H1 (cell line): ENCODE results near the gene SPACA7. TPM values are rescaled to one million over a fixed set of nuclear protein-coding genes. Genes with fewer than 3 reads are reported as not detected.

Source experiments
- CTCF ChIA-PET: fragments of 300-600 bp; sonication (Branson Sonifier 250); formaldehyde crosslinking; loops from one replicate; lab custom pipeline; 2021; ENCODE audit not compliant: partially characterized antibody; lab: Charles Lee
- POLR2A ChIA-PET: fragments of 300-600 bp; sonication (Branson Sonifier 250); formaldehyde crosslinking; loops from one replicate; lab custom pipeline; 2021; ENCODE audit warnings: inconsistent platforms; ENCODE audit not compliant: partially characterized antibody; lab: Charles Lee
- DNase-seq, 2 experiments: peaks; one replicate each; pipeline versions ENCODE4 v3.0.0 to v3.0.0-alpha.2; 2010 to 2022; ENCODE audit warnings: low spot score in 2 of 2, low read depth in 1 of 2, mixed read lengths in 1 of 2
- FAIRE-seq: peaks from 2 replicates; lab custom pipeline; 2011; peaks lifted over from hg19 to GRCh38; lab: Jason Lieb, UNC
- H2AFZ ChIP-seq: 2 replicates; pipeline ENCODE4 v1.8.1; 2012; ENCODE audit warnings: low read length, inconsistent platforms
- H2AK5ac ChIP-seq: 2 replicates; pipeline ENCODE4 v1.6.1; 2013; ENCODE audit warnings: low read depth, low read length
- H2BK120ac ChIP-seq: replicated peaks from 2 replicates; pipeline ENCODE3; 2013; ENCODE audit warnings: low read depth, low read length, inconsistent platforms
- H2BK12ac ChIP-seq: 2 replicates; pipeline ENCODE4 v1.6.1; 2013; ENCODE audit warnings: low read depth, low read length
- H2BK15ac ChIP-seq: 2 replicates; pipeline ENCODE4 v1.6.1; 2013; ENCODE audit warnings: low read length
- H2BK20ac ChIP-seq: 2 replicates; pipeline ENCODE4 v1.6.1; 2013; ENCODE audit warnings: low read length
- H2BK5ac ChIP-seq: 2 replicates; pipeline ENCODE4 v1.6.1; 2013; ENCODE audit warnings: low read depth, low read length
- H3K14ac ChIP-seq: 2 replicates; pipeline ENCODE4 v1.6.1; 2013; ENCODE audit warnings: inconsistent platforms; ENCODE audit not compliant: insufficient read length
- H3K18ac ChIP-seq: 2 replicates; pipeline ENCODE4 v1.6.1; 2013; ENCODE audit warnings: low read length; ENCODE audit errors: extremely low read depth
- H3K23ac ChIP-seq: 2 replicates; pipeline ENCODE4 v1.6.1; 2013; ENCODE audit warnings: inconsistent platforms; ENCODE audit not compliant: insufficient read length
- H3K23me2 ChIP-seq: 2 replicates; pipeline ENCODE4 v1.6.1; 2013; ENCODE audit warnings: low read depth, low read length
- H3K27ac ChIP-seq: 2 replicates; pipeline ENCODE4 v1.6.1; 2011; ENCODE audit warnings: low read depth, low read length, inconsistent platforms
- H3K27me3 ChIP-seq, 4 experiments: replicated peaks in 1 of 4; 1 replicate in 1 of 4; 2 replicates in 3 of 4; pipeline versions ENCODE4 v1.6.1 to v1.8.1; 2011 to 2013; ENCODE audit warnings: low read length in 3 of 4, mild to moderate bottlenecking in 3 of 4, inconsistent platforms in 2 of 4, mixed read lengths in 2 of 4, moderate library complexity in 1 of 4; ENCODE audit not compliant: control insufficient read depth in 3 of 4, insufficient read depth in 3 of 4; ENCODE audit errors: extremely low read depth in 1 of 4
- H3K36me3 ChIP-seq, 4 experiments: 2 replicates each; pipeline versions ENCODE4 v1.6.1 to v1.8.1; 2011 to 2013; ENCODE audit warnings: mild to moderate bottlenecking in 4 of 4, low read length in 3 of 4, moderate library complexity in 2 of 4, control low read depth in 1 of 4, inconsistent platforms in 1 of 4; ENCODE audit not compliant: insufficient read depth in 4 of 4, control insufficient read depth in 2 of 4
- H3K4ac ChIP-seq: replicated peaks from 2 replicates; pipeline ENCODE3; 2013; ENCODE audit warnings: low read length, low read depth, mixed read lengths, inconsistent platforms; ENCODE audit not compliant: insufficient read length
- H3K4me1 ChIP-seq, 4 experiments: replicated peaks in 1 of 4; 1 replicate in 1 of 4; 2 replicates in 3 of 4; pipeline versions ENCODE4 v1.6.1 to v1.8.1; 2011 to 2013; ENCODE audit warnings: low read length in 3 of 4, inconsistent platforms in 2 of 4, mixed read lengths in 1 of 4; ENCODE audit not compliant: insufficient read depth in 4 of 4, control insufficient read depth in 3 of 4
- H3K4me2 ChIP-seq, 2 experiments: 2 replicates each; pipeline versions ENCODE4 v1.6.1 to v1.8.1; 2011 to 2013; ENCODE audit warnings: low read depth in 2 of 2, low read length in 2 of 2, control low read depth in 1 of 2, inconsistent platforms in 1 of 2, mild to moderate bottlenecking in 1 of 2; ENCODE audit not compliant: insufficient read depth in 1 of 2
- H3K4me3 ChIP-seq, 4 experiments: fragments of 200-600, 300-600 bp in 1 of 4; sonication (generic), shearing (Covaris generic), sonication (Bioruptor Twin) in 1 of 4; 2 replicates each; pipeline versions ENCODE4 v1.5.1 to v1.8.1; 2011 to 2016; ENCODE audit warnings: low read length in 4 of 4, low read depth in 3 of 4, control low read depth in 2 of 4, inconsistent platforms in 2 of 4, mild to moderate bottlenecking in 2 of 4, mixed read lengths in 1 of 4, moderate library complexity in 1 of 4; ENCODE audit not compliant: insufficient read depth in 2 of 4; ENCODE audit errors: extremely low read depth in 1 of 4
- H3K56ac ChIP-seq: replicated peaks from 2 replicates; pipeline ENCODE3; 2013; ENCODE audit warnings: low read depth, mild to moderate bottlenecking, mixed read lengths, low read length, inconsistent platforms; ENCODE audit not compliant: insufficient read length
- H3K79me1 ChIP-seq: 2 replicates; pipeline ENCODE4 v1.6.1; 2013; ENCODE audit warnings: low read depth, low read length, control low read depth
- H3K79me2 ChIP-seq, 2 experiments: 2 replicates each; pipeline versions ENCODE4 v1.6.1 to v1.8.1; 2012 to 2013; ENCODE audit warnings: low read length in 2 of 2, mild to moderate bottlenecking in 2 of 2, inconsistent platforms in 1 of 2; ENCODE audit not compliant: insufficient read depth in 2 of 2, control insufficient read depth in 1 of 2
- H3K9ac ChIP-seq, 4 experiments: replicated peaks in 1 of 4; 1 replicate in 1 of 4; 2 replicates in 3 of 4; pipeline versions ENCODE4 v1.6.1 to v1.8.1; 2011 to 2013; ENCODE audit warnings: low read depth in 3 of 4, low read length in 3 of 4, control low read depth in 2 of 4, mild to moderate bottlenecking in 2 of 4, moderate library complexity in 2 of 4, inconsistent platforms in 1 of 4; ENCODE audit errors: extremely low read depth in 1 of 4
- H3K9me3 ChIP-seq, 2 experiments: 2 replicates each; pipeline versions ENCODE4 v1.6.1 to v1.8.1; 2012 to 2013; ENCODE audit warnings: mild to moderate bottlenecking in 2 of 2, moderate library complexity in 2 of 2, control low read depth in 1 of 2, inconsistent platforms in 1 of 2, low read depth in 1 of 2, low read length in 1 of 2, mixed read lengths in 1 of 2; ENCODE audit not compliant: insufficient read depth in 2 of 2
- H4K20me1 ChIP-seq, 2 experiments: replicated peaks in 1 of 2; 2 replicates each; pipeline versions ENCODE3 to v1.8.1; 2011 to 2013; ENCODE audit warnings: inconsistent platforms in 2 of 2, low read length in 2 of 2, mild to moderate bottlenecking in 1 of 2; ENCODE audit not compliant: insufficient read depth in 2 of 2, control insufficient read depth in 1 of 2
- H4K5ac ChIP-seq: 2 replicates; pipeline ENCODE4 v1.6.1; 2013; ENCODE audit warnings: low read length, low read depth, mixed read lengths, inconsistent platforms; ENCODE audit not compliant: insufficient read length
- H4K8ac ChIP-seq: 2 replicates; pipeline ENCODE4 v1.8.0; 2013; ENCODE audit warnings: mild to moderate bottlenecking, moderate library complexity, low read length, inconsistent platforms; ENCODE audit not compliant: insufficient read depth; ENCODE audit errors: extremely low read depth
- H4K91ac ChIP-seq: replicated peaks from 2 replicates; pipeline ENCODE3; 2013; ENCODE audit warnings: low read length, mixed read lengths, inconsistent platforms; ENCODE audit not compliant: insufficient read length
- WGBS, 2 experiments: shearing (Covaris generic) in 1 of 2; methylation state at CpG; one replicate each; pipeline versions ENCODE4 v1.1.6 to v1.1.7; 2013 to 2015; ENCODE audit warnings: low lambda C conversion rate in 2 of 2, mixed read lengths in 2 of 2, inconsistent platforms in 1 of 2, low coverage in 1 of 2, missing lambda C conversion rate in 1 of 2; ENCODE audit not compliant: insufficient replicate concordance in 2 of 2, insufficient coverage in 1 of 2, insufficient read length in 1 of 2; ENCODE audit errors: extremely low coverage in 1 of 2, missing lambda C conversion rate in 1 of 2; 5-methylcytosine and 5-hydroxymethylcytosine counted together
- polyA plus RNA-seq, 7 experiments: library from polyadenylated mRNA; depleted of rRNA in 3 of 7; stranded (reverse) in 5 of 7; unstranded in 2 of 7; fragments of >200 nt in 5 of 7; fragments of 200-250 nt in 2 of 7; gene quantifications; 1 replicate in 5 of 7; 2 replicates in 1 of 7; 4 replicates in 1 of 7; pipeline versions ENCODE4 v1.2.1 to v1.2.3, GENCODE V29; 2011 to 2013; ENCODE audit warnings: missing spikeins in 2 of 7, mixed read lengths in 2 of 7
- total RNA-seq: library from RNA; stranded (reverse); fragmentation: NEBNext Ultra II Directional; extraction: Animal tissue kit (Norgen Biotek cat#: 25700); gene quantifications from 2 replicates; pipeline ENCODE4 v1.2.1, GENCODE V29; 2021

SPACA7 gene
- total and polyA plus RNA-seq, 2 of the 8 experiments (the other 6 are each of a cell fraction or from before 2014, with no cell fraction given) = not detected

DNA sequence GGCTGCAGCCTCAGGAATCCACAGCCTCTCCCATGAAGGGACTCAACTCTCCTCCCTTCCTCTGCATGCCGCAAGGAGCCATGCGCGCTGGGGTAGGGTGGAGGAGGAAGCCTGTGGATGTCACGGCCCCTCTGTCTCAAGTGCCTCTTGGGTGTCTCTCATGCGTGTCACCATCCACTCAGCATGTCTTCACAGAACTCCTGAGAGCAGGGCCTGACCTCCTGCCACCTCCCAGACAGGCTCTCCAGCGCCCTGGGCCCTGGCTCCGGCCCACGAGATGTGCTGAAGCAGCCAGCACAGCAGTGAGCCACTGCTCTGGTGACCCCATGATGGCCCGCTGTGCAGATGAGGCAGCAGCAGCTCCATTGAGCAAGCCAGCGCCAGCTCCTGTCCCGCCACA, 25.9 kb upstream of the SPACA7 start:
- no peak overlapping the region for H3K4me2 ChIP-seq
- H3K4ac ChIP-seq = no peak overlapping the region
- no peak overlapping the region for H3K56ac ChIP-seq
- no peak overlapping the region for H2AFZ ChIP-seq
- H3K27ac ChIP-seq = no peak overlapping the region
- H4K8ac ChIP-seq = peak overlapping the region; percentile 72; the same call in 1 of the 2 replicates
- no peak overlapping the region for H3K9ac ChIP-seq
- H3K9me3 ChIP-seq = no peaks in the 10 kb centered on the region; a peak in 1 of 4 replicates
- peak overlapping the region; percentile 38 for H2BK120ac ChIP-seq
- H3K18ac ChIP-seq = no peak overlapping the region
- H3K79me2 ChIP-seq = no peaks in the 10 kb centered on the region
- no peak overlapping the region for H3K14ac ChIP-seq
- no peaks in the 10 kb centered on the region for H4K20me1 ChIP-seq
- no peak overlapping the region for H4K5ac ChIP-seq
- no peak overlapping the region for H2BK20ac ChIP-seq
- peaks cover 7 to 36% (median 23%) of the 10 kb centered on the region in 4 experiments for H3K4me1 ChIP-seq
- no peaks in the 10 kb centered on the region; the same call in 1 of the 2 replicates for H3K23me2 ChIP-seq
- FAIRE-seq (no peak), DNase-seq (no peak)
- POLR2A ChIA-PET = no interaction called here
- no peak overlapping the region for H2BK5ac ChIP-seq
- CTCF ChIA-PET = interaction anchor here (1.8 to 5.0 kb wide), 2 partner anchors 14 to 93 kb away, joined by 6 to 26 read pairs; no protein-coding TSS in a partner anchor
- no peaks in the 10 kb centered on the region for H3K79me1 ChIP-seq
- WGBS, 2 experiments = 89% methylated on average over 11 of the region's 11 CpGs; no CpG with 5 or more reads in 1 of the 2 experiments
- 0 out of 2 replicates have a peak overlapping the region, but pooled peaks have one; percentile 19 for H2BK12ac ChIP-seq
- H3K36me3 ChIP-seq = no peaks in the 10 kb centered on the region
- peak overlapping the region; percentile 10; the same call in 1 of the 2 replicates for H2BK15ac ChIP-seq
- H3K4me3 ChIP-seq = no peak overlapping the region
- H4K91ac ChIP-seq = peak overlapping the region; percentile 52
- H2AK5ac ChIP-seq = no peak overlapping the region
- H3K23ac ChIP-seq = no peak overlapping the region
- H3K27me3 ChIP-seq = peaks cover 0 to 14% (median 0%) of the 10 kb centered on the region in 4 experiments; a peak in 4 of 7 replicates
